Glomerular visceral epithelial cell (primary cell): ENCODE results near the gene DGCR2.
A peak's percentile ranks its signal among the peaks of the same experiment; 100 is the strongest.
"Not testable (repeated sequence)": the region's sequence is repeated elsewhere in the genome, so short reads cannot be mapped to it uniquely, and the experiment has no call there.

ENCODE experiments used
- DNase-seq: peaks from one replicate; pipeline ENCODE4 v3.0.0-alpha.2; 2016; ENCODE audit errors: extremely low spot score

DGCR2 gene, protein sequence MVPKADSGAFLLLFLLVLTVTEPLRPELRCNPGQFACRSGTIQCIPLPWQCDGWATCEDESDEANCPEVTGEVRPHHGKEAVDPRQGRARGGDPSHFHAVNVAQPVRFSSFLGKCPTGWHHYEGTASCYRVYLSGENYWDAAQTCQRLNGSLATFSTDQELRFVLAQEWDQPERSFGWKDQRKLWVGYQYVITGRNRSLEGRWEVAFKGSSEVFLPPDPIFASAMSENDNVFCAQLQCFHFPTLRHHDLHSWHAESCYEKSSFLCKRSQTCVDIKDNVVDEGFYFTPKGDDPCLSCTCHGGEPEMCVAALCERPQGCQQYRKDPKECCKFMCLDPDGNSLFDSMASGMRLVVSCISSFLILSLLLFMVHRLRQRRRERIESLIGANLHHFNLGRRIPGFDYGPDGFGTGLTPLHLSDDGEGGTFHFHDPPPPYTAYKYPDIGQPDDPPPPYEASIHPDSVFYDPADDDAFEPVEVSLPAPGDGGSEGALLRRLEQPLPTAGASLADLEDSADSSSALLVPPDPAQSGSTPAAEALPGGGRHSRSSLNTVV

DNA sequence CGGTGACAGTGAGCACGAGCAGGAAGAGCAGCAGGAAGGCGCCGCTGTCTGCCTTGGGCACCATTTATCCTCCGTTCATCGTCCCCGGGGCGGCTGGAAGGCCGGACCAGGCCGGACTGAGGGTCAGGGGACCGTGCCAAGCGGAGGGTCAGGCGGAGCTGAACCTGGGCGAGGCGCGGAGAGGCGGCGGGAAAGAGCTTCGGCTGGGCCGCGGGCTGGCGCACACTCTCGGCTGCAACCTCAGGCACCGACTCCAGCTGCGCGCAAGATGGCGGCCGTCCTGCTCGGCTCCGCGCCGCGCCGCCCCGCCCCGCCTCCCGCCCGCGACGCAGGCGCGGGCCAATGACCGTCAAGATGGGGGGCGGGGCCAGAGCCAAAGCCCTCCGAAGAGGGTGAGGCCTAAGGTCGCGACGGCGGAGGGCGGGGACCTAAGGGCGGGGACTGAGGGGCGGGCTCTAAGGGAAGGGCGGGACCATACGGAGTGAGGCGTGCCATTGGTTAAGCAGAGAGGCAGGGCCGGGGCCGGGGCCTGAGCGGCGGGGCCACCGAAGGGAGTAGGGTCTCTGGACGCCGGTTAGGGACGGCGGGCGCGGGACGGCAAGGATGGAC is at the start of gene DGCR2:
DGCR2 (minus strand) TSS at position 270 of the 609 bp plus-strand sequence; CDS start at position 64, 206 bp downstream.
- peak; percentile 95 for DNase-seq

DNA sequence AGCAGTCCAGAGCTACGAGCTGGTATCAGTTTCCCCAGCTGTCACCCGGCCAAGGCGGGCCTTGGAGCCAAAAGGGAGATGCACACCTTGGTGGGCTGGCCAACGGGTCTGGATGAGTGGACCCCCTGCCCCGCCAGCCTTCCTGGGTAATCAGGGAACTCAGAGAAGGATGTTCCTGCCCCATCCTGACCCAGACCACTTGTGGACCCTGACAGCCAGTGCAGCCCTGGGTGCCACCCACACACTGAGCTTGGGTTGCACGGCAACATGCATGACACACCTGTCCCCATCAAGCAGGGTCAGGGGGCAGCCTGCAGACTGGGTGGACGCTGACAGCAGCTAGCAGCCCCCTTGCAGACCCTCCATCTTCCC is 47.7 kb upstream of the DGCR2 start:
- DNase-seq = no peak

DNA sequence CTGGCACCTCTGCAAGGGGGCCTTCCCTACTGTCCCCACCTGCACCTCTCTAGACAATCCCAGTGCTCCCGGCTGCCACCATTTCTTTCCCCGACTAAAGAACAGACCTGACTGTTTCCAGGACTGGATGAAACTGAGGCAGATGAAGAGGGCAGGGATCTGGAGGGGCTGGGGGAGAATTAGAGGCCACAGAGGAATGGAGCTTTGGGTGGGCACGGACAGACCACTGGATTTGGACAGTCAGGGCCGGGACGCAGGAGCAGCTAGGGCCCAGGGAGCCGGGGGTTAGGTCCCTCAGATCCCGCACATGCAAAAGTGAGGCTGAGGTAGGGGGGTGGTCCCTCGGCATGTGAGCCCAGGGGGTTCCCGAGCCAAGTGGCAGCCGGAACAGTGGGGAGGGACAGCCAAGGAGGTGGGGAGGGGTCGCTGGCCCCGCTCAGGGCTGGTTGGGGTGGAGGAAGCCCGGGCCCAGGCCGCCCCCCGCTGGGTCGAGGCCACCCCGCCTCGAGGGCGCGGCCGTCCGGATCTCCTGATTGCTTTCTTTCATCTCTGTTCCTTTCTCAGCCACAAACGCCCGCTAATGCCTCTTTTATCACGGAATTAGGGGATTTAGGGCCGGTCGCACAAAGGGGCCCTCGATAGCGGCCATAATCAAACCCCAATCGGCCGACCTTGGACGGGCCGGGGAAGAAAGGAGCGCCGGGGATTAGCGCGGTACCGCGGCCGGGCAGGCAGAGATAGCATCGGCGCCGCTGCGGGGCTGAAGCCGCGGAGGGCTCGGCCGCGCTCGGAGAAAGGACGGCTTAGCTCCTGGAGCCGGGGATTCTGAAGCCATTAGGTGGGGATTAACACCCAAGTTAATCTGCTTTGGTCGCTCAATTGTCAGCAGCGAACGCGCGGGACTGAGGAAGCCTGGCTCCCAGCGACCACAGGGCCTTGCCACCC is 47.1 kb upstream of the DGCR2 start:
- DNase-seq = no peak

DNA sequence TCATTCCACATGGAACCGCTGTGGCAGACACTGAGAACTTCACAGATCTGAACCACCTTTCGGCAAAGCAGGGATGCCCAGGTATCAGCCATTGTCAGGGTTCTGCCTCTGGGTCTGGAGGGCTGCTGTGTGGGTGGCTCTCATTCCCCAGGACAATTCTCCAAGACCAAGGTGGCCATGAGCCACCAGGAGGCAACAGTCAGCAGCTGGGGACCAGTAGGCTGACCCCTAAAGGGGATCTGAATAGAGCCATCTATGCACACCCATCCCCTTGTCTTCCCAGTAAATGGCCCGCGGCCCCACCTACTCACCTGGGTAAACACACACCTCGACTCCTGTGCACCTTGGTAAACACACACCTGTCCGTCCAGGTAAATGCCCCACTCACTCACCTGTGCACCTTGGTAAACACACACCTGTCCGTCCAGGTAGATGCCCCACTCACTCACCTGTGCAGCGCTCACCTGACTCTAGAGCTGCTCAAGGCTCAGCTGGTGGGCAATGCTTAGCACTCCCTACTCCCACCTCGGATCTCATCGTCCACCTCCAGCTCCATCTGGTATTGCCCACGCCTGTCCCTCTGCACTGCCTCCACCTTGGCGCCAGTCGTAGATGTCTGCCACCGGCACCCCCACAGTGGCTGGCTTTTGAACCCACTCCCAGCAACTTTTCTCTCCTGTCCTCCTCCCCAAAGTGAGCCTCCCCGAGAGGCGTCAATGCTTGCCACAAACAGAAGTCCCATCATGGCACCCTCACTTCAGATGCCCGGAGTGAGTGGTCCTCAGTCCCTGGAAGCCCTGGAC is 46.1 kb upstream of the DGCR2 start:
- no peak for DNase-seq

DNA sequence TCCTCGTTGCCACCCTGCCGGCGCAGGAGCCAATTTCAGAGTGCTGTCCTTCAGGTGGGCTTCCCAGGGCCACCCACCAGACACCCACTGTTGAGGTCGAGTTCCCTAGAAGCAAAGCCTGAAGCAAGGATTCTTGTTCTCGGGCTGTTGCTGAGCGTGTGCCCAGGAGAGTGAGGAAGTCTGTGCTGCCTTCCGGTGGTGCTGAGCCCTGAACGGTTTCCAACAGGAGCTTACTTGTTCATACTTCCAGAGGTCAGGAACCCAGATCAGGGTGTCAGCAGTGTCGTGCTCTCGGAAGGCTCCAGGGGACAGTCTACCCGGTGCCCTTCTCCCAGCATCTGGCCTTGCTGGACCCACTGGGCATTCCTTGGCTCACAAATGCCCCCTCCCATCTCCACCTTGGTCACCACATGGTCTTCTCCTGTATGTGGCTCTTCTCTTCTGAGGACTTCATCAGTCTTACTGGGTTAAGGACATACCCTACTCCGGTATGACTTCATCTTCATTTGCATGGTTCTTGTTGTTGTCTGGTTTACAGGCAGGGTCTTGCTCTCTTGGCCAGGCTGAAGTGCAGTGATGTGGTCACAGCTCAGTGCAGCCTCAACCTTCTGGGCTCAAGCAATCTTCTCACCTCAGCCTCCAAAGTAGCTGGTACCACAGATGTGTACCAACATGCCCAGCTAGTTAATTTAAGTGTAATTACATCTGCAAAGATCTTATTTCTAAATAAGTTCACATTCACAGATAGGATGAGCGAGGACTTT is 45.1 kb upstream of the DGCR2 start:
- no peak for DNase-seq

DNA sequence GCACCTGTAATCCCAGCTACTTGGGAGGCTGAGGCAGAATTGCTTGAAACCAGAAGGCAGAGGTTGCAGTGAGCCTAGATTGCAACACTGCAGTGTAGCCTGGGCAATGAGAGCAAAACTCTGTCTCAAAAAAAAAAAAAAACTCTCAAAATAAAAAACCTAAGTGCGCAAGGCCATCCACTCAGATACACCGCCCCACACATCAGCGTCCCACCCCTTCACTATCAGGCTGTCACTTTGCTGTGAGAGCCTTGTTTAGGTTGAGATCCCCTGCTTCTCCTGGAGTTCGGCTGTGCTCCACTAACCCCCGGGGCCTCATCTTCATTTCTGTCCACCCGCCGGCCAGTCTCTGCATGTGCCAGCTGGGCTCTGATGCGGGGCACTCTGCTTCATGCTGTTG is 44.2 kb upstream of the DGCR2 start:
- no peak for DNase-seq

DNA sequence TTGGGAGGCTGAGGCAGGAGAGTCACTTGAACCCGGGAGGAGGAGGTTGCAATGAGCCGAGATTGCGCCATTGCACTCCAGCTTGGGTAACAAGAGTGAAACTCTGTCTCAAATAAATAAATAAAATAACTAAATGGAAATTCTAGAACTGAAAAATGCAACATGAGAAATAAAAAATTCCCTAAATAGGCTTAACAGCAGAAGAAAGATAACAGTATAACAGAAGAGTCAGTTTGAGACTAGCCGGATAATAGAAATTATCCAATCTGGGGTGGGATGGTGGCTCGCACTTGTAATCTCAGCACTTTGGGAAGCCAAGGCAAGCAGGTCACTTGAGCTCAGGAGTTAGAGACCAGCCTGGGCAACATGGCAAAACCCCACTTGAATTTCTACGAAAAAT is 42.2 kb upstream of the DGCR2 start:
- no peak for DNase-seq

DNA sequence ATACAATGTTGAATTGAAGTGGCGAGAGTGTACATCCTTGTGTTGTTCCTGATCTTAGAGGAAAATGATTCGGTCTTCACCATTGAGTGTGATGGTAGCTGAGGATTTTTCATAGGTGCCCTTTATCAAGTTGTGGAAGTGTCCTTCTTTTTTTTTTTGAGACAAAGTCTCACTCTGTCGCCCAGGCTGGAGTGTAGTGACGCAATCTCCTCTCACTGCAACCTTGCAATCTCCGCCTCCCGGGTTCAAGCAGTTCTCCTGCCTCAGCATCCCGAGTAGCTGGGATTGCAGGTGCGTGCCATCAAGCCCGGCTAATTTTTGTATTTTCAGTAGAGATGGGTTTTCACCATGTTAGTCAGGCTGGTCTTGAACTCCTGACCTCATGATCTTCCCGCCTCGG is 36.4 kb upstream of the DGCR2 start:
- DNase-seq = not testable (repeated sequence)

DNA sequence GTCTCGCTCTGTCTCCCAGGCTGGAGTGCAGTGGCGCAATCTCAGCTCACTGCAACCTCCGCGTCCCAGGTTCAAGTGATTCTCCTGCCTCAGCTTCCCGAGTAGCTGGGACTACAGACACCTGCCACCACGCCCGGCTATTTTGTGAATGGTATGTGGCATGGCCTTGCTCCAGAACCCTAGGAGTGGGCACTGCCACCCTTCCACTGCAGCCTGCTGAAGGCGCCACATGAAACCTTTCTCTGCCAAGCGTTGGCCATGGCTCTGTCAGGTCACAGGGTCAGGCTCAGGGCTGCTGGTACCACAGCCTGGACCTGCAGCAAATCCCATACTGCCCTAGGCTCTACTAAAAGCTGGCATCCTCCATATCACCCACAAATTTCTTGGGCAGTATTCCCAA is 33.9 kb upstream of the DGCR2 start:
- not testable (repeated sequence) for DNase-seq

DNA sequence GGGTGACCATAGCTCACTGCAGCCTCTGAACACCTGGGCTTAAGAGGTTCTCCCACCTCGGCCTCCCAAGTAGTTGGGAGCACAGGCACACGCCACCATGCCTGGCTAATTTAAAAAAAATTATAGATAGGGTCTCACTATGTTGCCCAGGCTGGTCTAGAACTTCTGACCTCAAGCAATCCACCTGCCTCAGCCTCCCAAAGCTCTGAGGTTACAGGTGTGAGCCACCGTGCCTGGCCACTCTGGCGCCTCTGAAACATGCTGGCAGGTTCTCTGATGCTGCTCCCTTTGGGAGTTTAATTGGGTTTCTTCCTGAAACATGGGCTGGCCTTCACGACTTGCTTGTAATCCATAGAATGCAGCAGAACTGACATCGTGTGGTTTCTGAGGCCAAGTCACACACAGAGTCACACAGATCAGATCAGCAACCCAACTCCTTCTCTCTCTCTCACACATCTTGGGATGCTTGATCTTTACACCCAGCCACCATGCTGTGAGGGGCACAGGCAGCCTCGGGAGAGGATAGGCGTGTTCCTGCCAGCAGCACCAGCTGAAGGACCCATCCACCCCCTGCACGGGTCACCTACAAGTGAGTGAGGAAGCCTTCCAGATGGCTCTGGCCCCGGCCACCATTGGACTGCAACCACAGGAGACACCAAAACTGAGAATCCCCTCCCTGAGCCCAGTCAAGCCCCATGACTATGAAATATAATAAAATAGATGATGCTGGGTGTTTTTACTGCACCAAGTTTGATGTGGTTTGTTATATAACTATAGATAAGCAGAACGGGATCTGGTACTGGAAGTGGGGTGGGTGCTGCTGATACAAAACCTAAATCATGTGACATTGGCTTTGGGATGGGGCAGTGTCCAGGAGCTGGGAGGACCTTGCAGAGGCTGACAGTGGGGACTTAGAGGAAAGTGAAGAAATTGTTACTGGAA is 31.0 kb upstream of the DGCR2 start:
- no peak for DNase-seq

DNA sequence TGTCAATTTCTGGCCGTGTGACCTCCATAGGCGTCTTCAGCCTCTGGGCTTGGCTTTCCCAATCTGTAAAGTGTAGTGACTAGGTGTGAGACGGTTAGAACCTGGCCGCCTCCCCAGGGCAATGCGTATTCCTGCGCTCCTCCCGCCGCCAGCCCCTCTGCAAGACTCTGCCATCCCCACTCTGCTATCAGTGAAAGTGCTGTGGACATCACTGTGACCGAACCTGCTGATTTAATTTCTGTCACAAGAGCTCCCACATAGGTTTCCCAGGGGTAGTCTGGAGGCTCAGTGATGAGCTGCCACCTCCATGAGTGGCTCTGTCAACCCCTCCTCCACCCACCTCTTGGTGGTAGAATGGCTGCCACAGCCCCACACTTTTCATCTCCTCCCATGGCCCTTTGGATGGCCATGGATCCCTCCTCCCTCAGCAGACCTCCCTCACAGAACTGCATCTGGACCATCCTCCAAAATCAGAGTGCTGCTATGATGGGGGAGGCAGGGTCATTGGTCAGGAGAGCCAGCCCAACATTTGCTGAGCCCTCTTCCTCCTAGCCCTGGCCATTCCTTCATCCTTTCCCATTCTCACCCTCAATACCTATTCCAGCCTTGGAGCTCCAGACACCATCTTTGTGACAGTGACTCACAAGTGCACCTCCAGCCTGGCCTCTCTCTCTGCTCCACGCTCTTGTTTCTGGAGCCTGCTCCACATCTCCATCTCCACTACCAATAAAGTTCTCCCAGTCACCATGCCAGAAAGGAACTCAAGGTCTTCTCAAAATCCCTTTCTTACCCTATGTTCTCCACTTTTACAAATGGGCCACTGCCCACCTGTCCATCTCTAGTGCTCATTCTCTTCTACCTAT is 29.3 kb upstream of the DGCR2 start:
- DNase-seq = no peak

DNA sequence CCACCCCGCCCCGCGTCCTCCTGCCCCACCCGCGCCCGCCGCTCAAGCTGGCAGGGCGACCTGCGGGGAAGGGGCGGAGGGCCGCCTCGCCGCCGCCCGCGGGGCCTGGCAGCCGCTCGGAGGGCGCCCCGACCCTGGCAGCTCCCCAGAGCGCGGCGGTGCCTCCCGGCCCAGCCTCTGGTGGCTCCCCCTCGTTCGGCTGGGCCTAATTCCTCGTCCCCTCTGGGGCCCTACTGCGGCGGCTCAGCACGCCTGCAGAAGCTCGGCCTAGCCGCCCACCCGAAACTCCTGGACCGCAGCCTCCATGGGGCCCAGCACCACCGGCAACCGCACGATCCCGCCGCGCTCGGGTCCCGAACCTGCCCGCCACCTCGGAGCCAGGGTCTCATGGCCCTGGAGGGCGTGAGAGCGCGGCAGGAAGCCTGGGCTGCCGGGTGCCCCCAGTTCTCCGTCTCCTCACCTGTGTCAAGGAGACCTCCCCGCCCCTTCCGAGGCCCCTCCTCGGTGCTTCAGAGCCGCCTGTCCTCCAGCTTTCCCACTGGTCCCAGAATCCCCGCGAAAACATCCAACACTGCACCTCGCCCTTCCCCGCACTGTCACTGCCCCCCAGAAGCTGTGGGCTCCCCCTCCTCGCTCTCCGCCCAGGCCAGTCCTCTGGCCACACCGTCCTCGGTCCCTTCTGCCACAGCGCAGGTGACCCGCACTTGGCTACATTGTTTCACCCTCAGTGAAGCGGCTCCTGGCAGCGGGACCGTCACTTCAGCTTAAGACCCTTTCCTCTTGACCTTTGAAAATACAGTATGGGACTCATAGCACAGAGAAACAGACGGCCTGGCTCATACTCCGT is 28.5 kb upstream of the DGCR2 start:
- DNase-seq = no peak

DNA sequence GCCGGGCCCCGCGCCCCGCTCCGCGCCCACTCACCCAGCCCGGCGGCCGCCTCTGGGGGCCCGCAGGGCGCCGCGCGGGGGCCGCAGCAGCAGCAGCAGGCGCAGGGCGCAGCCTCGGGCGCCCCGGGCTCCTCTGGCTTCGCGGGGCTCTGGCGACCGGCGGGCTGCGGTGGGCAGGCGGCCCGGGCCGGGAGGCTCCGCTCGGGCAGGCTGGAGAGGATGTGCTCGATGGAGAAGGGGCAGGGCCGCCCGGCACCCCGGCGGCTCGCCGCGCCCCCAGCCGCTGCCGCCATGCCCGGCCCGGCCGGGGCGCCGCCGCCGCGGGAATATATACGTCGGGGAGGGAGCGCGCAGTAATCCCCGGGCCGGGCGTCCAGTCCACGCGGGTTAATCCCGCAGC is 27.8 kb upstream of the DGCR2 start, which contains the start of gene GSC2:
GSC2 (minus strand) TSS at position 302 of the 400 bp plus-strand sequence; CDS start at position 293, 9 bp downstream.
- DNase-seq = no peak

DNA sequence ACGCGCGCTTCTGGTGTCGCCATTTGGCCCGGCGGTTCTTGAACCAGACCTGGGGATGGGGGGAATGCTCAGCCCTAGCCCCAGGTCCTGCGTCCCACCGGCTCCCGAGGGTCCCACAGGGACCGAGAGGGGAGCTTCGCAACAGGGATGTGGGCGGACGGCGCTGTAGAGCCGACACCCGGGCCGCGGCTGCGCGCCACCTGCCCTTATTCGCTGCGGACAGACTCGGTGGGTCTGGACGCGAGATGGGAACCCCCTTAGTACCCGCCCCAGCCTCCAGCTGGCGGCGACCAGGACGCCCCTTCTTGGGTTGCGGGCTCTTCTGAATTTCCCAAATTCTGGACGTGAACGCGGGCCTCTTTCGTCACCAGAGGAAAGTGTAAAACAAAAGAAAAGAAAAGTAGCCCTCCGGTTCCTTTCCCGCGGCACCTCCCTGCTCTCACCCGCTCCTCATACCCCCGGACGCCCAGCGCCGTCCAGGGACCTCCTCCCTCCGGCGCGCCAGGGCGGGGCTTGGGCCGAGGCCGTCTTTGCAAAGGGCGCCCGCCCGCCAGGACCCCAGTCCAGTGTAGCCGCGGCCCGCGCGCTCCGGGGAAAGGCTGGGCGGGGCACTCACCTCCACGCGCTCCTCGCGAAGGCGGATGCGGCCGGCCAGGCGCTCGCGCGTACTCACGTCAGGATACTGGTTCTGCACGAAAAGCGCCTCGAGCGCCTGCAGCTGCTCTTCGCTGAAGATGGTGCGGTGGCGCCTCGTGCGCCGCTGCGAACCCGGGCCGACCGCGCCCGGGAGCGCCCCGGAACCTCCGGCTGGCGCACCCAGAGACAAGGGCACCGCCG is 27.1 kb upstream of the DGCR2 start:
- no peak for DNase-seq

DNA sequence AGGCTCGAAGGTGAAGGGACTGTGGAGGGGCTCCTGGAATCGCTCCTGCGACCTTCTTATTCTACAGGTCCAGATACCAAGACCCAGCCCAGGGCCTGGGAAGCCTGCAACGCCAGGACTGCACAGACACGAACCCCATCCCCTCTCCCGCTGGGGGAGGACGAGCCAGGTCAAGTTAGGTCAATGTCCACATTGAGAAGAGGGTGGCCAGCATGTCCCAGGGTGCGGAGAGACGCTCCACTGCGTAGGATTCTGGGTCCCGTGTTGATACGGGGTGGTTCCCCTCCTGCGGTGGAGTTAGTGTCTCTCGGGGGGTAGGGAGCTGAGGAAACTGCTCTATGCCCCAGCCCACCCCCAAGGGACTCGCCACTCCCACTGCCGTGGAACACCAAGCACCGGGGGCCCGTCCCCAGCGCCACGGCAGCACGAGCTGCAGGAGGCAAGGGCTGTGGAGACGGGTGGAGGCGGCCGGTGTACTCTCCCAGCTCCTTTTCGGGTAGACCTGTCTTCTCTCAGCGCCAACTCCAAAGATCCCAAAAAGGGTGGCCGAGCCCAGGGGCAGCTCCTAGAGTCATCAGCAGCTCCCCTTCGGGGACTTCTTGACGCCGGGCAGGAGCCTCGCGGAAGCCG is 26.3 kb upstream of the DGCR2 start:
- no peak for DNase-seq
